Vagina (tissue), 2 donors: ENCODE results near the gene SLC25A26.

ENCODE experiments used
- CTCF ChIP-seq, 3 experiments: fragments of 450-650 bp in 2 of 3; fragments of 200-600 bp in 1 of 3; sonication (generic) in 1 of 3; IDR thresholded peaks; one replicate each; pipeline ENCODE4 v1.5.1; 2017 to 2019; ENCODE audit warnings: antibody characterized with exemption in 3 of 3, mild to moderate bottlenecking in 2 of 3, moderate library complexity in 2 of 3
- POLR2A ChIP-seq, 2 donors: fragments of 450-650 bp; IDR thresholded peaks; one replicate each; pipeline ENCODE4 v1.6.1; 2017; ENCODE audit warnings: antibody characterized with exemption in 2 of 2, mild to moderate bottlenecking in 2 of 2, moderate library complexity in 2 of 2

DNA sequence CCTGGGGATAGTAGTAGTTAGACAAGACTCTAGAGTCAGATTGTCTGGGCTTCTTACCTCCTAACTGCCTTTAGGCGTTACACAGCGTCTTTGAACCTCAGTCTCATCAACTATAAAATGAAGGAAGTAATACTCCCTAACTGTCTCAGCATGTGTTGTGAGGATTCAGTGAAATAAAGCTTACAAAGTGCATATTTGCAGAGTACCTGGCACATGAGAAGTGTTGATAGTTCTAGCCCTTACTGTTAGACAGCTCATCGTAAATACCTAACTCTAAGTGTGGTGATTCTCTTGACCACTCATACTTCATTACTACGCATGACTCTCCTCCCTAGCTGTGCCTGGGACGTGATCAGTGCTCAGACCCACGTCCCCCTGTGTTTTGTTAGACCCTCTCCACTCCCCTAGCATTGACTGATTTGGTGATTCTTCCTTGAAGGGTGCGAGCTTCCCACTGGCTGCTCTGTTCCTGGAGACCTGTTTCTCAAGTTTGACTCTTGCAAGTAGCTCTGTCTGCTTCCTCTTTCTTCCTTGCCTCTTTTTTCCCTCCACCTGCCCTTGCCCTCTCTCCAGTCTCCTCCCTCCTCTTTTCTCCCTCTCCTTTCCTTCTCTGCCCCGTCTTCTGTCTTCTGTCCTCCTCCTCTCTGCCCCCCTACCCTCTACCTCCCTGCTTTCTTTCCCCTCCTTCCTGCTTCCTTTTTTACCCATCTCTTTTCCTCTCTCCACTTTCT is 124.2 kb downstream of the SLC25A26 start:
- no peak for TF ChIP-seq POLR2A (IDR thresholded peaks at IDR 0.05)
- no peak for TF ChIP-seq CTCF (IDR thresholded peaks at IDR 0.05)
